HG03095 (cell line): Measurements from ENCODE around the gene OR2K2.
"Not testable (repeated sequence)": the region's sequence is repeated elsewhere in the genome, so short reads cannot be mapped to it uniquely, and the experiment has no call there.

ENCODE experiments used
- ATAC-seq: cut with Tn5 transposase; IDR thresholded peaks from one replicate; pipeline ENCODE4 v1.9.1; 2021; ENCODE audit warnings: moderate library complexity; ENCODE audit not compliant: unreplicated experiment

OR2K2 gene

GRCh38 chr9:111330124-111330523 is at the start of gene OR2K2:
Gene OR2K2 (minus strand): TSS chr9:111330224. CDS start chr9:111328433, 1,791 bp downstream.
- ATAC-seq: no peak

- ATAC-seq: no peak
Observed at GRCh38 chr9:111375817-111376564, 46.0 kb upstream of the OR2K2 start.

GRCh38 chr9:111375062-111375461 is 45.0 kb upstream of the OR2K2 start:
- ATAC-seq: no peak

- no peak for ATAC-seq
Observed at GRCh38 chr9:111372297-111372696, 42.3 kb upstream of the OR2K2 start.

- no peak for ATAC-seq
Observed at GRCh38 chr9:111366978-111367377, 37.0 kb upstream of the OR2K2 start.

GRCh38 chr9:111362526-111362925 is 32.5 kb upstream of the OR2K2 start:
- ATAC-seq: no peak

GRCh38 chr9:111360881-111361280 is 30.9 kb upstream of the OR2K2 start:
- no peak for ATAC-seq

- ATAC-seq: no peak
Observed at GRCh38 chr9:111356481-111357244, 26.6 kb upstream of the OR2K2 start.

- no peak for ATAC-seq
Observed at GRCh38 chr9:111352545-111352944, 22.5 kb upstream of the OR2K2 start.

- no peak for ATAC-seq
Observed at GRCh38 chr9:111350556-111350955, 20.5 kb upstream of the OR2K2 start.

- ATAC-seq: no peak
Observed at GRCh38 chr9:111349766-111350165, 19.7 kb upstream of the OR2K2 start.

GRCh38 chr9:111348821-111349271 is 18.8 kb upstream of the OR2K2 start:
- ATAC-seq: no peak

- ATAC-seq: not testable (repeated sequence)
Observed at GRCh38 chr9:111334318-111334863, 4.4 kb upstream of the OR2K2 start.

GRCh38 chr9:111320631-111321030 is 9.4 kb downstream of the OR2K2 start:
- no peak for ATAC-seq

- ATAC-seq: no peak
Observed at GRCh38 chr9:111316796-111317195, 13.2 kb downstream of the OR2K2 start.

GRCh38 chr9:111305914-111306313 is 24.1 kb downstream of the OR2K2 start:
- ATAC-seq: no peak

- ATAC-seq: not testable (repeated sequence)
Observed at GRCh38 chr9:111304000-111304399, 26.0 kb downstream of the OR2K2 start.

- ATAC-seq: no peak
Observed at GRCh38 chr9:111301195-111301594, 28.8 kb downstream of the OR2K2 start.

GRCh38 chr9:111300140-111300735 is 29.8 kb downstream of the OR2K2 start:
- ATAC-seq: no peak

GRCh38 chr9:111299599-111299966 is 30.4 kb downstream of the OR2K2 start:
- ATAC-seq: not testable (repeated sequence)
